T-helper 1 cell treated with Interleukin-12 subunit alpha and Interleukin-12 subunit beta and Interleukin-4 antibody, amounts not matched to agents 30 ng/mL and 1 ng/mL, for 36 hours (primary cell): Measurements from ENCODE around the gene GLUD1. TPM values are rescaled to one million over a fixed set of nuclear protein-coding genes. Genes with fewer than 3 reads are reported as not detected.
"Not testable (repeated sequence)": the region's sequence is repeated elsewhere in the genome, so short reads cannot be mapped to it uniquely, and the experiment has no call there.

ENCODE experiments used
- intact Hi-C: fragments of 100-400 bp; cut with micrococcal nuclease; formaldehyde crosslinking; loops from one replicate; pipeline ENCODE4 v1.15.1; 2024
- total RNA-seq: library from RNA; stranded (reverse); gene quantifications from 2 replicates; pipeline ENCODE4 v1.2.3, GENCODE V29; 2022

GLUD1 gene
- total RNA-seq, 1 donor from 2014 or later: 110 TPM

DNA sequence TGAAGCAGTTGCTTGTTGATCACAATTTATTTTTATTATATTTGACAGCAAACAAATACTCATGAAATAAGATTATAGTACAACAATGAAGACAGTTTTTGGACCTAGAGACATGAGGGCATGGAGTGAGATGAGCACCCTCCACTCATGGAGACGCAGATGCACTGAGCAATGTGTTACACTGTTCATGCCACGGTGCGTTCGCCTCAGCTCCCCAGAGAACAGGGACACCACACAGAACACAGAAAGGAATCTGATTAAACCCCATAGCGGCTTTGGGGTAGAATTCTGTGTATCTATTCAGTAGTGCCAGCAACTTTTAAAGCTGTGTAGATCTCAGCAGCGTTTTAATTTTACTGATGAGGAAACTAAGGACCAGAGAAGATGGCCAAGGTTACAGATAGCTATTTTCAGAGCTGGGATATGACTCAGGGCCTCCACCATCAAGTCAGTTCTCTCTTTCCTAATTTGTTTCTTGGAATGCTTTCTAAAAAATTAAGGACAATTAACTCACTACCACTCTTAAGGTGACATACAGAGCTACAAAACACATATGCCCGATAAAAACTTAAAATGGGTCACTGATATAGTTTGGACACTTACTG, 41.0 kb downstream of the GLUD1 start:
- intact Hi-C loops: no loop called here

DNA sequence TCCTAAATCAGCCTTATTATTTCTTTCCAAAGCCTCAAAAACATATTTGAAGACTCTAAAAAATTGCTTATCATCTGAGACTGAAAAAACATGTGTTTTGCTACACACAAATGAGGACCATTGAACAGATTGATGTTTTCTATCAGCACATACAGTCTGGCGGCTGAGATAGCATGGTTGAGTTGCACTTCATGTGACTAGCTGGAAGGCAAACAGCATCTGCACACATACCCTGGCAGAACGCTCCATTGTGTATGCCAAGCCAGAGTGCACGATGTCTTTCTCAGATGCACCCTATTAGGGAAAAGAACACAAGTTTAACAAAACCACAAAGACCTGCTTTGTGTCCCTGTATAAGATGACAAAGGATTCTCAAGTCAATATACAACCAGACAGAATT, 41.5 kb downstream of the GLUD1 start:
- intact Hi-C loops: no loop called here

DNA sequence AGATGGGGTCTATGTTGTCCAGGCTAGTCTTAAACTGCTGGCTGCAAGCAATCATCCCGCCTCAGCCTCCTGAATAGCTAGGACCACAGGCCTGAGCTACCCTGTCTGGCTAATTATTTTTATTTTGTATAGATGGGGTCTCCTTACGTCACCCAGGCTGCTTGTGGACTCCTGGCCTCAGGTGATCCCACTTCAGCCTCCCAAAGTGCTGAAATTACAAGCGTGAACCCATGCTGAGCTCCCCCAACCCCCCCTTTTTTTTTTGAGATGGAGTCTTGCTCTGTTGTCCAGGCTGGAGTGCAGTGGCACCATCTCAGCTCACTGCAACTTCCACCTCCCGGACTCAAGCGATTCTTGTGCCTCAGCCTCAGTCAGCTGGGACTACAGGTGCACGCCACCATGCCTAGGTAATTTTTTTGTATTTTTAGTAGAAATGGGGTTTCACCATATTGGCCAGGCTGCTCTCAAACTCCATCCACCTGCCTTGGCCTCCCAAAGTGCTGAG, 49.2 kb downstream of the GLUD1 start:
- intact Hi-C loops: no loop called here

DNA sequence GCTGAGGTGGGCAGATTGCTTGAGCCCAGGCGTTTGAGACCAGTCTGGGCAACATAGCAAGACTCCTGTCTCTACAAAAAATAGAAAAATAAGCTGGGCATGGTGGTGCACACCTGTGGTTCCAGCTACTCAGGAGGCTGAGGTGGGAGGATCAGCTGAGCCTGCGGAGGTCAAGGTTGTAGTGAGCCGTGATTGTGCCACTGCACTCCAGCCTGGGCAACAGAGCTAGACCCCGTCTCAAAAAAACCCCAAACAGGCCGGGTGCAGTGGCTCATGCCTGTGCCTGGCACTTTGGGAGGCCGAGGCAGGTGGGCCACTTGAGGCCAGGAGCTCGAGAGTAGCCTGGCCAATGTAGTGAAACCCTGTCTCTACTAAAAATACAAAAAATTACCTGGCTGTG, 51.1 kb downstream of the GLUD1 start:
- intact Hi-C loops: not testable (repeated sequence)

DNA sequence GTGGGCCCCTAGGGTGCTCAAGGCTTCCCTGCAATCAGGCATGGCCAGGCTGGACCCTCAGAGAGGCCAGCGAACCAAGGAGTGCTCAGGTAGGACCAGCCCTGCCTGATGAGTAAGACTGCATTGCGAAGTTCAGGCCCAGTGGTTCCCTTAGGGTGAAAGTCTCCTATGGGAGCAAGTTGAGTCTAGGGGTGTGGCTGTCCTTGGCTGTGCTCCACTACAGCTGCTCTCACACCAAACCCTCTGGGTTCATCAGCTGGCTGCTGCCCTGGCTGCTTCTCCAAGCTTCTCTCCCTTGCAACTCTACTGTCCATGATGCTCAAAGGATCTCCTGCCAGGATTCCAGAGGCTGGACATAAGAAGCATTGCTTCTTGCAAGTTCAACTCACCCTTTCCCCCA, 55.9 kb downstream of the GLUD1 start:
- intact Hi-C loops: no loop called here

DNA sequence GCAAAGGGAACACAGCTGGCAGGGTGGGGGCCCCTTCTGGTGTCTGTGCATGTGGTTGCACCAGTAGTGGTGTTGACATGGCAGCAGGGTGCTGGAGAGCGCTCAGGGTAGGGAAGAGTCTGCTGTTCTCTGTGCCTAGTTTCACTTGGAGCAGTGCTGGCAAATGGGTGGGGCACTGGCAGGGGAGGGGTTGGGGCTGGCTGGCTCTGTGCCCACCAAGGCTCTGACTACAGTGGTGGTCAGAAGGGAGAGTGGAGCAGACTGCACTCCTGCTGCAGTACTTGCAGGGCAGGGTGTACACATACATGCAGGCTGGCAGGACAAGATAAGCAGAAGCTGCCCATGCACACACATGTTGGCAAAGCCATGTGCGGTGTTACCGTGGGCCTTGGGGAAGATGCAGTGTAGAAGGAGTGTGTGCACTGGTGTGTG, 56.3 kb downstream of the GLUD1 start:
- intact Hi-C loops: no loop called here

DNA sequence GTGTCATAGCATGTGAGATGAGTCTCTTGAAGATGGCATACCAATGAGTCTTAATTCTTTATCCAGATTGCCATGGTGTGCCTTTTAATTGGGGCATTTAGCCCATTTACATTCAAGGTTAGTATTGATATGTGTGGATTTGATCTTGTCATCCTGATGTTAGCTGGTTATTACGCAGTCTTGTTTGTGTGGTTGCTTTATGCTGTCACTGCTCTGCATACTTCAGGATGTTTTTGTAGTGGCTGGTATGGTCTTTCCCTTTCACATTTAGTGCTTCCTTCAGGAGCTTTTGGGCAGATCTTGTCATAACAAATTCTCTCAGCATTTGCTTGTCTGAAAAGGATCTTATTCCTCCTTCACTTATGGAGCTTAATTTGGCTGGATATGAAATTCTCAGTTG, 58.0 kb downstream of the GLUD1 start:
- intact Hi-C loops: no loop called here

DNA sequence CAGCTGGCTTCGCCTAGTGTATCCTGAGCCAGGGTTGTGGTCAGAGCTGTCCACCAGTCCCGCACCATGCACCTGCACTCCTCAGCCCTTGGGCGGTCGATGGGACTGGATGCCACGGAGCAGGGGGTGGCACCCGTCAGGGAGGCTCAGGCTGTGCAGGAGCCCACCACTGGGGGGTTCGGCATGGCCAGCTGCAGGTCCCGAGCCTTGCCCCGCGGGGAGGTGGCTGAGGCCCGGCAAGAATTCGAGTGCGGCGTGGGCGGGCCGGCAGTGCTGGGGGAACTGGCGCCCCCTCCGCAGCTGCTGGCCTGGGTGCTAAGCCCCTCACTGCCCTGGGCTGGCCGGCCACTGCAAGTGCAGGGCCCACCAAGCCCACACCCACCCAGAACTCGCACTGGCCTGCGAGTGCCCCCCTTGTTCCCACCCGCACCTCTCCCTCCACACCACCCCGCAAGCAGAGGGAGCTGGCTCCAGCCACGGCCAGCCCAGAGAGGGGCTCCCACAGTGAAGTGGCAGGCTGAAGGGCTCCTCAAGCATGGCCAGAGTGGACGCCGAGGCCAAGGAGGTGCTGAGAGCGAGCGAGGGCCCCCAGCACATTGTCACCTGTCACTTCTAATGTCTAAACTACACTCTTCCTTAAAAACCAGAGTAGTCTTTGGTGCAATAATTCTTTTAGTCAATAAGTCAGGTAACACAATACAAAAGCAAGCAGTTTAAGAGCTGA, 63.6 kb downstream of the GLUD1 start:
- intact Hi-C loops: no loop called here

DNA sequence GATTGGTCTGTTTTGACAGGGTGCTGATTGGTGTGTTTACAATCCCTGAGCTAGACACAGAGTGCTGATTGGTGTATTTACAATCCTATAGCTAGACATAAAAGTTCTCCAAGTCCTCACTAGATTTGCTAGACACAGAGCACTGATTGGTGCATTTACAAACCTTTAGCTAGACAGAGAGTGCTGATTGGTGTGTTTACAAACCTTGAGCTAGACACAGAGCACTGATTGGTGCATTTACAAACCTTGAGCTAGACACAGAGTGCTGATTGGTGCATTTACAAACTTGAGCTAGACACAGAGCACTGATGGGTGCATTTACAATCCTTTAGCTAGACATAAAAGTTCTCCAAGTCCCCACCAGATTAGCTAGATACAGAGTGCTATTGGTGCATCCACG, 64.2 kb downstream of the GLUD1 start:
- intact Hi-C loops: not testable (repeated sequence)

DNA sequence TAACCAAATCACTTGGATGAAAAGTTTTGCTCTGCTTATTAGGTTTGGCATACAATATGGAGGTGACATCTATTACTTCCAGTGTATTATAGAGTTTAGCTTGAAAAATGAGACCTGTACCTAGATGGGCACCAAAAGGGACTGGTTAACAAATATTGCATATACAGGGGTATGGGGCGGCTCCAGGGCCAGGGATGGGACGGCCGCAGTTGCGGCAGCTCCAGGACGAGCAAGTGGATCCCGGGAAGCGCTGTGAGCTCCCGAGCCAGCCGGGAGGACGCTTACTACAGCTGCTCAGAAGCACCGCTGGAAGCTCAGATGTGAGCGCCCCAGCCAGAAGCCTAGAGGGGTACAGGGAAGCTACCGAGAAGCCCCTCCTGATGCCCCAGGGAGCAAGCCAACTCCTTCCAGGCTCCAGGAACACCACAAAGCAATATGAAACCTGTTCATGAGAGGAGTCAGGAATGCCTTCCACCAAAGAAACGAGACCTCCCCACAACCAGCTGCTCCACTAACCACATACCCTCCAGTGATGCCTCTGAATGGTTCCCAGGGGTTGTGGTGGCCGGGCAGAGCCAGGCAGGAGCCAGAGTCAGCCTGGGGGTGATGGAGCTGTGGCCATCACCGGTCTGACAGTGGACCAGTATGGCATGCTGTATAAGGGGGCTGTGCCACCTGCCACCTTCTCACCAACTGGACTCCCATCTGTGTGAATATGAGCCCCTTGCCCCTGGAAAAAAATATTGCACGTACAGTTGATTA, 67.7 kb downstream of the GLUD1 start:
- intact Hi-C loops: not testable (repeated sequence)

DNA sequence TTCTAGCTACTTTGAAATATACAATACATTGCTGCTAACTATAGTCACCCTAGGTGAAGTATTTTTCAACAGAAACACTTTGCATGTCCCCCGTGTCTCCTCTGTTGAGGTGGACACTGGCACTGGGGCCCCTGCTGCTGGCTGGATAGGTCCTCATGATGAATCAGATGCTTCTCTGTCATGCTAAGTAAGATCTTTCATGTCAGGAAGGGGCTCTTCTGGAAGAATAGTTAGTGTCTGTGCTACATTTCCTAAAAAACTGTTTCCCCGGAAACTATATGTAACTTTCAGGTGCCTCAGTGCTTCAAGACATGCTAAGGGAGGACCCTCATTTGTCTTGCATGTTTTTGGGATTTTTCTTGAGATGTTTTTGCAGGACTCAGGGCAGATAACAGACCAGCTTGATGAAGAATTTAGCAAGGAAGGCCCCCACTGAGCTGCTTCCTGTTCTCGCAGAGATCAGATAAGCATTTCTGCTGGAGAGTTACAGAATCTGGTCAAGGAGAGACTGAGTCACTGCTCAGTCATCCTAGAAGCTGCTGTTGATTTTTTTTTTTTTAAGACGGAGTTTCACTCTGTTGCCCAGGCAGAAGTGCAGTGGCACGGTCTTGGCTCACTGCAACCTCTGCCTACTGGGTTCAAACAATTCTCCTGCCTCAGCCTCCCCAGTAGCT, 69.2 kb downstream of the GLUD1 start:
- intact Hi-C loops: not testable (repeated sequence)

DNA sequence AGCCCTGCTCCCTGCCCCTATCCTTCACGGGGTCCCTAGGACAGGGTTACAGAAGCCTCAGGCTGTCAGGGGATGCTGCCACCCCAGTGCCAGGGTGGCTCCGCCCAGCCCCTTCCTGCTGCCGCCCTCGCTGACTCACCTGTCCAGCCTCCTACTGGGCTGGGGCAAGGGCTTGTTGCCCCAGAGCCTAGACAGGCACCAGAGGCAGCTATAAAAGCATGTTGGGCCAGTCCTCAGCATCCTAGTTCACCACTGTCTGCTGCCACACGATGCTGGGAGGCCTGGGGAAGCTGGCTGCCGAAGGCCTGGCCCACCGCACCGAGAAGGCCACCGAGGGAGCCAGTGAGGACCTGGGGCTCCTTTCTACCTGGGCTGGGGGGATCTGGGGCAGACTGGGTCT, 74.6 kb downstream of the GLUD1 start, which contains the start of gene FAM25A:
TSS of gene FAM25A (plus strand) at position 239 of the 400 bp plus-strand sequence. CDS start at position 270, 31 bp downstream.
- intact Hi-C loops: not testable (repeated sequence)

DNA sequence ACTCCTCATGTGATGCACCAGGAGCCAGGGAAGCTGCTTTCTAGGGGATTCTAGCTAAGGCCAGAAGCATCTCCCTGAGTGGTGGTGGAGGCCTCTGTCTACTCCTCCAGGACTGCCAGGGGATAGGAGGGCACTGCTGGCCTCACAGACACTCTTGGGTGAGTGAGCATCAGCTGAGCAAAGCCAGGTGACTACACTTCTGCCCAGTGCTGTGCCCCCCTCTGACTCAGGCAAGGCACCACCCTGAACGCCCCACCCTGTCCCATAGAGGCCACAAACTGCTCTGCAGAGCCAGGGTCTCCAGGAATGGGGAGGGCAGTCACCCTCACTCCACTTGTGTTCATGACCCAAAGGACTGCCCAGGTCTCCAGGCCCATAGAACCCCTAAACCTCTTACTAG, 75.1 kb downstream of the GLUD1 start:
- intact Hi-C loops: not testable (repeated sequence)

DNA sequence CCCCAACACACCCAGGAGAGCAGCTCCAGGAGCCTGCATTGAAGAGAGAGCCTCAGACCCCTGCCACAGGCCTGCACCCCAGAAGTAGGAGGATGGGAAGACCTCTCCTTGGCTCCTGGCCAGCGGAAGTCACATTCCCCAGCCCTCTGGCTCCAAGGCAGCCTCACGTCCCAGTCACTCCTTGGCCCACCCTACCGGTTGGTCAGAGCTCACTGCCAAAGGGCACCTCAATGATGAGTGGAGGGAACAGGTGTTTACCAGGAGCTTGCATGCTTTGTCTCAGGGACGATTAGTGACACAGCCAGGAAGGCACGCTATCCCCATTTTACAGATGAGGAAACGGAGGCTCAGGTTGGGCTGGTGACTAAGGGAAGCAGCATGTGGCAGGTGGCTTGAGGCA, 75.6 kb downstream of the GLUD1 start:
- intact Hi-C loops: not testable (repeated sequence)

DNA sequence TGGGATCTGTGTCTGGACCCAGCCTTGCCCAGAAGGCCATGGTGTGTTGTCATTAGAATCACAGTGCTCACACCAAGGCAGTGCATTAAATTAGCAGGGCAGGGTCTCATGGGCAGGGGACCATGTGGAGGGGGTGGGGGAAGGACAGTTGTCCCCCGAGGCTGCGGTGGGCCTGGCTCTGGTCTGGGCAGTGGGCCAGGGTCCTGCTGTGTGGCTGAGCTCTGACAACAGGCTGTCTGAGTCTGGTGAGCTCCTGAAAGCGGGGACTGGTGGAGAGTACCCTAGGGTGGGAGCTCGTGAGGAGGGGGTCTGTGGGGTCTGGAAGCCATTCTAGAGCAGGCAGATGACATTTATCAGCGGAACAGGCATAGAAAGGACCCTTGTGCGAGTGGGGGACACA, 76.5 kb downstream of the GLUD1 start:
- intact Hi-C loops: not testable (repeated sequence)

DNA sequence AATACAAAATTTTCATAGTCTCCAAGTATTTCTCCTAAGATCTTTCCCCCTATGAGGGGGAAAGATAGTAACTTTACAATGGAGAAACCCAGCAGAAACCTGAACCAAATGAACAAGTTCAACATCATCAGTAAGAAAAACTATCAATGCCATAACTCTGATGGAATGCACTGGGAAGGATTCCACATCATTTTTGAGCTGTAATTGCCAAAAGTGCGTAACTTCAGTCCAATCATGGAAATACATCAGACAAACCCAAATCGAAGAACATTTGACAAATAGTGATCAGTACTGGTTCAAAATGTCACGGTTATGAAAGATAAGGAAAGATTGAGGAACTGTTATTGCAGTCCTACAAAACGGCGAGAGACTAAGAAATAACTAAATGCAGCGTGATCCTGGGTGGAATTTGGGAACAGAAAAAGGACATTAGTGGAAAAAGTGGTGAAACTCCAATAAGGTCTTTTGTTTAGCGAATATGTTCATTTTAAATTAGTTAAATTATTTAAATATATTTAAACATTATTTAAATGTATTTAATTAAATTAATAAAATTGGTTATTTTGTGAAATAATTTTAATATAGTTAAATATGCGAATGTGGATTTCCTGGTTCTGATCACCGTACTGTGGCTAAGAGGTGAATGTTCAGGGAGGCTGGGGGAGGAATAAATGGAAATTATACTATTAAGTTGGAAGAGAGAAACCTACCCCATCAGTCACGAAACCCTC, 79.5 kb downstream of the GLUD1 start:
- intact Hi-C loops: not testable (repeated sequence)

DNA sequence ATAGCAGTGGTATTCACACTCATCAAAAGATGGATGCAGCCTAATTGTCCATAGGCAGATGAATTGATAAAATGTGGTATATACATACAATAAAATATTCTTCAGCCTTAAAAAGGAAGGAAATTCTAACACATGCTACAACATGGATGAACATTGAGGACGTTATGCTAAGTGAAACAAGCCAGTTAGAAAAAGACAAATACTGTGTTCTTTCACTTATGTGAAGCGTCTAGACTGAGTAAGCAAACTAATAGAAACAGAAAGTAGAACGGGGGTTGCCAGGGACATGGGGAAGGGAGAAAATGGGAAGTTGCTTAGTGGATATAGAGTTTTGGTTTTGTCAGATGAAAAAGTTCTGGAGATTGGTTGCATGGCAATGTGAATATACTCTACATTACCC, 81.1 kb downstream of the GLUD1 start:
- intact Hi-C loops: not testable (repeated sequence)

DNA sequence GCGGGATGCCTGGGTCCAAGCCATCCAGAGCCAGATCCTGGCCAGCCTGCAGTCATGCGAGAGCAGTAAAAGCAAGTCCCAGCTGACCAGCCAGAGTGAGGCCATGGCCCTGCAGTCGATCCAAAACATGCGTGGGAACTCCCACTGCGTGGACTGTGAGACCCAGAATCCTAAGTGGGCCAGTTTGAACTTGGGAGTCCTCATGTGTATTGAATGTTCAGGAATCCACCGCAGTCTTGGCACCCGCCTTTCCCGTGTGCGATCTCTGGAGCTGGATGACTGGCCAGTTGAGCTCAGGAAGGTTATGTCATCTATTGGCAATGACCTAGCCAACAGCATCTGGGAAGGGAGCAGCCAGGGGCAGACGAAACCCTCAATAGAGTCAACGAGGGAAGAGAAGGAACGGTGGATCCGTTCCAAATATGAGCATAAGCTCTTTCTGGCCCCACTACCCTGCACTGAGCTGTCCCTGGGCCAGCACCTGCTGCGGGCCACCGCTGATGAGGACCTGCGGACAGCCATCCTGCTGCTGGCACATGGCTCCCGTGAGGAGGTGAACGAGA, 85.4 kb downstream of the GLUD1 start:
- intact Hi-C loops: not testable (repeated sequence)

DNA sequence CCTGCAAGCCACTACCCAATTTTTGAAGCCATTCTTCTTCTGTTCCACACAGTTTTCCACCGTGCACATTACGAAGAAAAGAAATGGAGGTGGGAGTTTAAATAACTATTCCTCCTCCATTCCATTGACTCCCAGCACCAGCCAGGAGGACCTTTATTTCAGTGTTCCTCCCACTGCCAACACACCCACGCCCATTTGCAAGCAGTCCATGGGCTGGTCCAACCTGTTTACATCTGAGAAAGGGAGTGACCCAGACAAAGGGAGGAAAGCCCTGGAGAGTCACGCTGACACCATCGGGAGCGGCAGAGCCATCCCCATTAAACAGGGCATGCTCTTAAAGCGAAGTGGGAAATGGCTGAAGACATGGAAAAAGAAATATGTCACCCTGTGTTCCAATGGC, 86.3 kb downstream of the GLUD1 start:
- intact Hi-C loops: not testable (repeated sequence)

DNA sequence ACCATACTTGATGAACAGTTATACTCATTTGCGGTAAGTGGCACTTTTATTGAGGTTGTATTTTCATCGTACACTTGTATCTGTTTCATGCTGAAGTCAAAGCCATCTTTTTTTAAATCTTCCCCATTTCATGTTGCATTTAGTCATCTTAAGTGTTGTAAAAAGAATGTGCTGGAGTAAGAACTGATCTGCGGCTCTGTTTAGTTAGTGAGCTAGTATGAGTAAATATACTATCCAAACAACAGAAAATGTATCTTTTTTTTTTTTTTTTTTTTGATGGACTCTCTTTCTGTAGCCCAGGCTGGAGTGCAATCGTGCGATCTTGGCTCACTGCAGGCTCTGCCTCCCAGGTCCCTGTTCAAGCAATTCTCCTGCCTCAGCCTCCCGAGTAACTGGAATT, 87.0 kb downstream of the GLUD1 start:
- intact Hi-C loops: not testable (repeated sequence)

DNA sequence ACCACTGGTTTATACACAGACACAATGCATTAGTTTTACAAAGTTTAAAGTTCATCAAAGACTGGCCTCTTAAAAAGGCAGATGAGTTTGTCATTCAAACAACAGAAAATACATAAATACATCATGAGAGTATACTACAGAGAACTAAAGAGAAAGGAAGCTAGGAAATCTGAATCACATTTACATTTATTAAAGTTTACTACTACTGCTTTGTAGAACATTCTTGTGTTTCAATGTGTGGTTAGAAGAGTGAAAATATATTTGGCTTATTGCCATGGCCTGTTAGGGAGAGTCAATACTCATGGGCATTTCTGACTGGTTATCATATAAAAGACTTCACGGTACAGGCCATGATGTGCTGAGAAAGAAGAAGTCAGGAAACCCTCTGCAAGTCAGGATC, 87.5 kb downstream of the GLUD1 start:
- intact Hi-C loops: not testable (repeated sequence)
